K562 (cell line): ENCODE results near the gene TTC32.

Experiments
- LARP7 ChIP-seq: fragments of 450-650 bp; IDR thresholded peaks from 2 replicates; pipeline ENCODE4 v1.6.1; 2016
- POLR2A ChIP-seq: fragments of 450-650 bp; conservative IDR thresholded peaks from 2 replicates; pipeline ENCODE4 v1.6.1; 2016
- PRPF4 ChIP-seq: fragments of 200-400 bp; formaldehyde crosslinking; IDR thresholded peaks from one replicate; pipeline ENCODE4 v1.6.1; 2017; ENCODE audit warnings: low read length, low read depth, mild to moderate bottlenecking; ENCODE audit not compliant: insufficient read depth, poor library complexity, severe bottlenecking
- RCOR1 ChIP-seq, 2 experiments: IDR thresholded peaks; 2 replicates each; pipeline ENCODE4 v1.6.1; 2012; ENCODE audit warnings: low read depth in 2 of 2, low read length in 2 of 2, borderline replicate concordance in 1 of 2, improper control_type of control experiment in 1 of 2

- TF ChIP-seq RCOR1 (IDR thresholded peaks at IDR 0.05; ENCODE audit: borderline replicate concordance in 1 of 2, low read depth in 2 of 2, low read length in 2 of 2) (no peak), LARP7 (no peak), POLR2A (no peak), PRPF4 (no peak)
Measured at GRCh38 chr2:19890104-19890503, 11.7 kb downstream of the TTC32 start.
